DMS153 treated with DMSO at 0.1 percent for 48 hours (cell line): ENCODE results near the gene ENOX1.

Experiments
- DNase-seq: peaks from one replicate; lab custom pipeline; 2025; ENCODE audit not compliant: unreplicated experiment; lab: John Stamatoyannopoulos, UW

Gene ENOX1

DNA sequence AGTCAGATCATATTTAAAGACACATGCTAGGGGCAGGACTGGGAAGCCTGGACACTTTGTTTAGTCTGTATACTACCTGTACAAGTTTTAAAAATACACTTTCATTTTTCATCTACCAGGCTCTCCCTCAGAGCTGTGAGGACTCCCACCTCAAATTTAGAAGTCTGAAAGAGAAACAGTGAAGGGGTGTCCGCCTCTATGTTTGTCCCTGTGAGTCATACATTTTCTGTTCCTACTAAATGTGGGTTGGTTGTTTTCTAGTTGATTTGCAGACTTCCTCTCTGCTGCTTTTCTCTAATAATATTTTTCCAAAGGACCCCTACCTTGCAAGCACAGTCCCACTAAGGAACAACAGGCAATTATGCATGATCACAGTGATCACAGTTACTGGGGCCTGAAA, 110.5 kb downstream of the ENOX1 start:
- no peak for DNase-seq

- DNase-seq, result no peak
Measured at GRCh38 chr13:43675577-43675976, 111.2 kb downstream of the ENOX1 start.

DNA sequence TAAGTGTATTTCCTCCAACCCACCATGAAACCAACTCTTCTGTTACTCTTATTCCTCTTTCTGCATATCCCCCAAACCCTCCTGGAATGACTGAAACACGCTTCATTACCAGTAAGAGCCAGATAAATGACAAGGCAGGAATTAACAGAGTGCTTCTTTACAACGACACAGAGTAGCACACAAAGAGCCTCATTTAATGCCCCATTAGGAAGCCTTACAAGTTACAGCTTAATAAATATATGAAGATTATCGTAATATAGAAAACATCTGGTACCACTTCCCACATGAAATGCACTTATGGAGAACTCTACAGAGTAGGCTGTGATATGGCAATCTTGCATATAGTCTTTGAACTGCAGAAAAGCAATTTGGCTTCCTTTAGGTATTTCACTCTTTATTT, 116.8 kb downstream of the ENOX1 start:
- no peak for DNase-seq

DNA sequence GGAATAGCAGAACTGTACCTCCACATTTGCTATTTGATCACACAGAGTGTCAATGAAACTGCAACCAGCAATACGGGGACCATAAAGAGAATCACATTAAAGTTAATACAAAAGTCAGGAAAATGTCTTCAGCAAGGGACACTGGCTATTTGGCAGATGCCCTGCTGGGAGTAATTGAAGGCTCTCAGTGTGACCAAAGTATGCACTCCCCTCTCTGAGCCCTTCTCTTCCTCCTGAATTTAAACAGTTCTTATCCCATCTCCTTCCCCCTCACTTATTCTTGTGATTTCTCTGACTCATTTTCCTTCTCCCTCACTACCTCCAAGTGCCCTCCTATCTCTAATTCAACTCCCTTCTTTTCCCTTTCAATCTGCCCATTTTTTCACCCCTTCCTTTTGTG, 117.7 kb downstream of the ENOX1 start:
- DNase-seq, result no peak

- DNase-seq, result no peak
Measured at GRCh38 chr13:43666403-43666802, 120.4 kb downstream of the ENOX1 start.

- DNase-seq, result no peak
Measured at GRCh38 chr13:43665388-43665787, 121.4 kb downstream of the ENOX1 start.

GRCh38 chr13:43664700-43665191, 122.0 kb downstream of the ENOX1 start:
- DNase-seq, result no peak

- DNase-seq, result no peak
Measured at GRCh38 chr13:43663474-43664090, 123.2 kb downstream of the ENOX1 start.

GRCh38 chr13:43662976-43663375, 123.8 kb downstream of the ENOX1 start:
- no peak for DNase-seq

DNA sequence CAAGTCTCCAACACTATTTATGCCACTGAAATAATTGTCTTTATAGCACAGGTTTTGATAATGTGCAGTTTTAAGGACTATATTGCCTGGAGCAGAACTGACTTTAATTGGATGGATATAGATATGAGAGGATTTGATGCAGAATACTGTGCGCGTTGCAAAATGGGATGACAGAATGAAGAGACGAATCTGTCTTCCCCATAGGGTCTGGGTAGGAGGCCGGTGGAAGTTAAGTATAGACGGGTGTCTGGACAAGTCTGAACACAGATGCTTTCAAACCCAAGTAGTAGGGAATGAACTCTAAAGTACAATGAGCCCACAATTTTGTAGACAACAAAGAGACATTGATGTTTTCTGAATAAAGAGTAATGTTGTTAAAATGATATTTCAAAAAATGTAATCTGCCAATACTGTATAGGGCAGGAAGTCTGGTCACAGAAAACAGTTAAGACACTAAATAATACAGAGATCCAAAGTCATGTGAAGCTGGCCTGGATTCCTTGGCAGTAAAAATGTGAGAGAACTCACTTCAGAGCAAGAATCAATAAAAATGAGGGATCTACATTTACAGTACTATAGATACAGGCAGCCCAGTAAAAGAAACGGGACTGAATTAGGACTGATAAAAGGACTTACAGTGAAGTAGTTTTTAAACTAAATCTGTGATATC, 125.5 kb downstream of the ENOX1 start:
- DNase-seq, result no peak

DNA sequence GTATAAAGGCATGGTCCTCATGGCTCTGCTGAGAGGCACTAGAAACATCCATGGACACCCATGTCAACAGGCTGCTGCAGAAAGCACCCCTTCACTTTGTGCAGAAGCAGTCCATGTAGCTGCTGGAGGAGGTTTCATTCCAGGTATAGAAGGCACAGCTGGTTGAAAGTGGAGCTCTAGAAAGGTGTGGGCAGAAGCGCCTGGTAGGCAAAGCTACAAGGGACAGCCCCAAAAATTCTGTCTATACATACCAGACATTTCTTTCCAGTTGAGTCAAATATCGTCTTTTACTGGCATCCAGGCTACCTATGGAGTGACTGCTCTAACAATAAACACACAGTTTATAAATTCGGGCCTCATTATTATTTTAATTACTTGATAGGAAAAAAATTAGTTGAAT, 129.3 kb downstream of the ENOX1 start:
- no peak for DNase-seq

- DNase-seq, result no peak
Measured at GRCh38 chr13:43653980-43654379, 132.8 kb downstream of the ENOX1 start.

DNA sequence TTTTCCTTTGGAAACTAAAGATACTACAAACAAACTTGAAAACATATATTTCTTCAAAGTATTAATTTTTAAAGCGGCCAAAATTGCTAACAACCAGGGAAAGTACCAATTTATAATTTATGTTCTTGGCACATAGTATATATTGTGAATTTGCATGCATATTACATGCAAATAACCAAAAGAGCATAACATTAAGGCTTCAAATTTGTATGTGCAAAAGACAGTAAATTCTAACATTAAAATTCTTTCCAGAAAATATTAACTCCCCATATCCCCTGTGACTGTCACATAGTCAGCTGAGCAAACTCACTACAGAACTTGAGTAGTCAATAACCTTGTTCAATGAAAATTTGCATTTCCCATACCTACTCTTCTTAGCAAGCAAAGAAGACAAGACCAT, 133.4 kb downstream of the ENOX1 start:
- DNase-seq, result no peak

GRCh38 chr13:43652760-43653159, 134.0 kb downstream of the ENOX1 start:
- DNase-seq, result no peak

GRCh38 chr13:43650882-43651281, 135.9 kb downstream of the ENOX1 start:
- DNase-seq, result no peak

DNA sequence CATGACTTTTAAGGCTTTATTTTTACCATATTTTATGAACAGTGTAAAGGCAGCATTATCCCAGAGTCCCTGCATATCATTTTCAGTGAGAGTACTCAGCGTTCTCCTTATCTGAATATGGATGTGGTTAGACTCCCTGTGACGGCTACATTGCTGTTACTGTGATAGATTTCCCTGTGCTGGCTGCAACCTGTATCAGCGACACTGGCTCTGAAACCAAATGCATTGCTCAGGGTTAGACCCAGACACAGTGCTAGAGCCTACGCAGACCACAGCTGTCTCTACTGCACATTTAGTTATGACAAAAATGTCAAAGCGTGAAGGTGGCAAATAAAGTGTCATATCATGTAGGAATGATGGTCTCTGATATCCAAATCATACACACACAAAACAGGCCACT, 138.0 kb downstream of the ENOX1 start:
- no peak for DNase-seq

DNA sequence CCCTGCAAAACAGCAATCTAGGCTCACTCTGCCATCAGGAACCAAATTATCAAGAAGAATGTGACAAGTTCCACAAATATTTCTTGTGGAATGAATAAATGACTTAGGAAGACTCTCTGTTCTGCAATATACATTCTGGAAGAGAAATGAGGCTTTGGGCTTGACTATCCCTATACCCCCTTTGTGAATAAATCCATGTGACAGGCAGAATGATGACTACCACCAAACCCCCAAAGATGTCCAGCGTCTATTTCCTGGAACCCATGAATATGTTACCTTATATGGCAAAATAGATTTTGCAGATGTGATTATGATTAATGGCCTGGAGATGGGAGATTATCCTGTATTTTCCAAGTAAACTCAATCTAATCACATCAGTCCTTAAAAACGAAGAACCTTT, 139.3 kb downstream of the ENOX1 start:
- no peak for DNase-seq

GRCh38 chr13:43640476-43640875, 146.3 kb downstream of the ENOX1 start:
- DNase-seq, result no peak

GRCh38 chr13:43631106-43631505, 155.7 kb downstream of the ENOX1 start:
- no peak for DNase-seq

DNA sequence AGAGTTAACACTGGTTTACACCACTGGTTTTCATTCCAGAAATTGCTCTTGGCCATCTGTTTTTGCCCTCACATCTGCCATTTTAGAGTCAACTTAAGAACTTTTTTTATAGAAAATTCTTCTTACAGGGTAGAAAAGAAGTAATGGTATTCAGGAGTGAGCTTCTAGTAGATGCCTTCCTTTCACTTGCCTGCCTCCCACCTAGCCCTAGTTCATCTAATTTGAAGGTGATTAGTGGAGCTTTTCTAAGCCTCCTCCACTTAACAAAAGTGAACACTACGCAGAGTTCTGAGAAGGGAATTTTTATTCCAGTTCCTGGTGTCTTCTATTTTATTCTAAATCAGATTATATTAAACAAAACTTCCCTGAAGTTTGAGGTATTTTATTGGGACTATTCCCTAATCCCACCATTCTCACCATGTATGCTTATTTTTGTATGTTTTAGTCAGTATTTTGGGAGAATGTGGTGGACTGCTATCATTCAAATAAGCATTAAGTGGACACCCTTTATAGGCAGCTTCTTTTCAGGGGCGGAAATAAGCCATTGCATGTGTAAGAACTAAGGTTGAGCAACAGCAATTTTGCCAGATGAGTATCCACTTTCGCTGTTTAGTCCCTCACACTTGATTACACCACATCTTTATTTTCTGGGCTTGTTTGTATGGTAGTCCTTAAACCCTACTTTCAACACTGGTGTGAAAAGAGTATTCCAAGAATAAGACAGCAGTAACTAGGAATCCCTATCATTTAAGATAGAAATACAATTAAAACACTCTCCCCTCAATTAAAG, 156.9 kb downstream of the ENOX1 start:
- no peak for DNase-seq

- DNase-seq, result no peak
Measured at GRCh38 chr13:43626994-43627393, 159.8 kb downstream of the ENOX1 start.

GRCh38 chr13:43614063-43614462, 172.7 kb downstream of the ENOX1 start:
- DNase-seq, result no peak
